T-helper 2 cell treated with Interferon-gamma antibody and Interleukin-4, amounts not matched to agents 5 μg/mL and 100 μg/mL, for 36 hours (primary cell): ENCODE results near the gene CUX1.
A peak's percentile ranks its signal among the peaks of the same experiment; 100 is the strongest.
"Not testable (repeated sequence)": the region's sequence is repeated elsewhere in the genome, so short reads cannot be mapped to it uniquely, and the experiment has no call there.

Experiments
- DNase-seq: peaks from one replicate; pipeline ENCODE4 v3.0.0; 2021; ENCODE audit warnings: low spot score
- H3K27ac Mint-ChIP-seq: one replicate; pipeline ENCODE4 v1.8.0; 2021; ENCODE audit warnings: mild to moderate bottlenecking, mixed read lengths
- H3K27me3 Mint-ChIP-seq: one replicate; pipeline ENCODE4 v1.8.0; 2021; ENCODE audit warnings: low read depth, mixed read lengths
- H3K36me3 Mint-ChIP-seq: one replicate; pipeline ENCODE4 v1.8.0; 2021; ENCODE audit warnings: low read depth, mixed read lengths
- H3K4me1 Mint-ChIP-seq: one replicate; pipeline ENCODE4 v1.8.0; 2021; ENCODE audit warnings: low read depth, mixed read lengths
- H3K4me3 Mint-ChIP-seq: one replicate; pipeline ENCODE4 v1.8.0; 2022; ENCODE audit warnings: mild to moderate bottlenecking, moderate library complexity, mixed read lengths
- H3K9me3 Mint-ChIP-seq: one replicate; pipeline ENCODE4 v1.8.0; 2021; ENCODE audit warnings: mixed read lengths

CUX1 gene

GRCh38 chr7:101845974-101846373 lies 28.5 kb downstream of the CUX1 start:
- no peak overlapping the region for H3K27ac Mint-ChIP-seq

GRCh38 chr7:101846800-101847538 lies 29.5 kb downstream of the CUX1 start:
- no peak overlapping the region for H3K4me3 Mint-ChIP-seq
- no peak overlapping the region for H3K27ac Mint-ChIP-seq
- DNase-seq = no peak
- H3K36me3 Mint-ChIP-seq = peaks cover 2% of the 10 kb centered on the region
- H3K4me1 Mint-ChIP-seq = peaks cover 6% of the 10 kb centered on the region
- H3K9me3 Mint-ChIP-seq = peaks cover 3% of the 10 kb centered on the region
- no peaks in the 10 kb centered on the region for H3K27me3 Mint-ChIP-seq

More at GRCh38 chr7:101845974-101846373, 28.5 kb downstream of the CUX1 start:
- H3K4me1 Mint-ChIP-seq = peaks cover 6% of the 10 kb centered on the region
- no peak overlapping the region for H3K4me3 Mint-ChIP-seq
- DNase-seq = no peak
- peaks cover 2% of the 10 kb centered on the region for H3K36me3 Mint-ChIP-seq
- no peaks in the 10 kb centered on the region for H3K27me3 Mint-ChIP-seq
- peaks cover 3% of the 10 kb centered on the region for H3K9me3 Mint-ChIP-seq

DNA sequence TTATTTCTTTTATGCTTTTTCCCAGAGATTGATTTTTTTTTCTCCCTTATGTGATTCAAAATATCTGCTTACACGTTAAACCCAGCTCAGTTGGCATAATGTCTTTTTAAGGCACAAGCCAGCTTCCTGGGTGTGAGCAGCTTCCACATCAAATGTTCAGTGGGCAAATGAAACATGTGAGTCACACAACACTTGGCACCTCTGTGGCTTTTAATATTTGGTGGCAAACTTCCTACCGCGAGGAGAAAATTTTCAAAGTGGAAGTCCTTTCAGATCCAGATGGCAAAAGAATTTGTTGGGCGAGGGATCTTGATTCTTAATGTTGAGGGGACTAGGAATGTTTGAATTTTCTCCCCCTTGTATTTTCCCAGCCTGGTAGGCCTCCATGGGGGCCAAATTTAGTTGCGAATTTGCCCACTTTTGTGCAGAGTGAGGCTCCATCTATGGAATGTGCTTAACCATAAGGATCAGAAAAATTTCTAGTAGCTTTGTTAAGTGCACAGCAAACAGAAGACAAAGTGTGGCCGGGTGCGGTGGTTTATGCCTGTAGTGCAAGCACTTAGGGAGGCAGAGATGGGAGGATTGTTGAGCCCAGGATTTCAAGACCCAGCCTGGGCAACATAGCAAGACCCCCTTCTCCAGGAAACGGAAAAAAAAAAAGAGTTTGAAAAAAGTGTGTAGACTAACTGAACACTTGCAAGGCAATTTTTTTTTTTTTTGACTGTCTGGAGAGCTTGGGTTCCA lies 31.0 kb downstream of the CUX1 start:
- Mint-ChIP-seq H3K4me3 (no peak overlapping the region), H3K9me3 (peaks cover 3% of the 10 kb centered on the region), H3K27ac (no peak overlapping the region), H3K4me1 (peaks cover 3% of the 10 kb centered on the region), H3K27me3 (no peaks in the 10 kb centered on the region), H3K36me3 (peaks cover 2% of the 10 kb centered on the region)
- no peak for DNase-seq

DNA sequence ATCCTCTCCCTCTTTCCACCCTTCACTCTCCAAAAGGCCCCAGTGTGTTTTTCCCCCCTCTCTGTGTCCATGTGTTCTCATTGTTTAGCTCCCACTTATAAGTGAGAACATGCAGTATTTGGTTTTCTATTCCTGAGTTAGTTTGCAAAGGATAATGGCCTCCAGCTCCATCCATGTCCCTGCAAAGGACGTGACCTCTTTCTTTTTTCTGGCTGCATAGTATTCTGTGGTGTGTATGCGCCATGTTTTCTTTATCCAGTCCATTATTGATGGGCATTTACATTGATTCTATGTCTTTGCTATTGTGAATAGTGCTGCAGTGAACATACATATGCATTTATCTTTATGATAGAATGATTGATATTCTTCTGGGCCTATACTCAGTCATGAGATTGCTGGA lies 31.9 kb downstream of the CUX1 start:
- not testable (repeated sequence) for H3K27me3 Mint-ChIP-seq

GRCh38 chr7:101852364-101852763 lies 34.9 kb downstream of the CUX1 start:
- H3K4me1 Mint-ChIP-seq = peaks cover 26% of the 10 kb centered on the region
- H3K27ac Mint-ChIP-seq, DNase-seq, H3K36me3 Mint-ChIP-seq, H3K27me3 Mint-ChIP-seq, H3K9me3 Mint-ChIP-seq, H3K4me3 Mint-ChIP-seq: not testable (repeated sequence)

More for the DNA sequence above, 31.9 kb downstream of the CUX1 start:
- H3K27ac Mint-ChIP-seq, H3K9me3 Mint-ChIP-seq, DNase-seq, H3K36me3 Mint-ChIP-seq, H3K4me3 Mint-ChIP-seq, H3K4me1 Mint-ChIP-seq: not testable (repeated sequence)

GRCh38 chr7:101853684-101854083 lies 36.3 kb downstream of the CUX1 start:
- Mint-ChIP-seq H3K27ac (no peak overlapping the region), H3K36me3 (peaks cover 2% of the 10 kb centered on the region), H3K4me3 (no peak overlapping the region), H3K27me3 (no peaks in the 10 kb centered on the region), H3K9me3 (peaks cover 3% of the 10 kb centered on the region), H3K4me1 (peaks cover 23% of the 10 kb centered on the region)
- DNase-seq = no peak

DNA sequence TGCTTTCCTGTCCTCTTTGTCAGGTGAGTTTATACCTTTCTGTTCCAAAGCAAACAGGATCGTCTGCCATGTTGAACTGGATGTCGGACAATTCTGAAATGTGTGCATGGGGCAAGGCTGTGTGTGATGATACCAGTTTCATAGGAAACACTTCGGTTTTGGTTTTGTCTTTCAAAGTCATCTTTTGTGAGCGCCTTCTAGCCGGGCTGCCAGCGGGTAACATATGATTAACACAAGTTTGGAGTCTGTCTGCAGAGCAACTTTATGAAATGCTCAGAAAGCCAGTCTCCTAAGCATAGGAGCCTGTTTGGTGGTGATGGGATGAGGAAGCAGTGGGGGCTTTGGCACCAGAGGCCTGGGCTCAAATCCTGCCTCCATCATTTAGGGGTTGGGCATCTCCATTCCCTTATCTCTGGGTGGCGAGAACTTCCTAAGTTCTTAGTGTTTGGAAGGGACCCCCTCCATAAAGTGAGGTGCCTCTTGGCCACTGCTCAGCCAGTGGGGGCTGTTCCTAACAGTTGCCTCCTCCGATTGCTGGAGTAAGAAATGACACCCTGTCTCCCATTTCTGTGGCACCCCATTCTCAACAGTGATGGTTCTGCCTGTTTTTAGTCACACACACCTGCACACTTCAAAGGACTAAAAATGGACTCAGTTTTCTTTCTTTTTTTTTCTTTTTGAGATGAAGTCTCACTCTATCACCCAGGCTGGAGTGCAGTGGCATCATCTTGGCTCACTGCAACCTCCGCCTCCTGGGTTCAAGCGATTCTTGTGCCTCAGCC lies 36.8 kb downstream of the CUX1 start:
- Mint-ChIP-seq H3K27ac (no peak overlapping the region), H3K4me3 (no peak overlapping the region), H3K27me3 (no peaks in the 10 kb centered on the region), H3K4me1 (peaks cover 23% of the 10 kb centered on the region), H3K9me3 (peaks cover 1% of the 10 kb centered on the region), H3K36me3 (peaks cover 1% of the 10 kb centered on the region)
- no peak for DNase-seq

DNA sequence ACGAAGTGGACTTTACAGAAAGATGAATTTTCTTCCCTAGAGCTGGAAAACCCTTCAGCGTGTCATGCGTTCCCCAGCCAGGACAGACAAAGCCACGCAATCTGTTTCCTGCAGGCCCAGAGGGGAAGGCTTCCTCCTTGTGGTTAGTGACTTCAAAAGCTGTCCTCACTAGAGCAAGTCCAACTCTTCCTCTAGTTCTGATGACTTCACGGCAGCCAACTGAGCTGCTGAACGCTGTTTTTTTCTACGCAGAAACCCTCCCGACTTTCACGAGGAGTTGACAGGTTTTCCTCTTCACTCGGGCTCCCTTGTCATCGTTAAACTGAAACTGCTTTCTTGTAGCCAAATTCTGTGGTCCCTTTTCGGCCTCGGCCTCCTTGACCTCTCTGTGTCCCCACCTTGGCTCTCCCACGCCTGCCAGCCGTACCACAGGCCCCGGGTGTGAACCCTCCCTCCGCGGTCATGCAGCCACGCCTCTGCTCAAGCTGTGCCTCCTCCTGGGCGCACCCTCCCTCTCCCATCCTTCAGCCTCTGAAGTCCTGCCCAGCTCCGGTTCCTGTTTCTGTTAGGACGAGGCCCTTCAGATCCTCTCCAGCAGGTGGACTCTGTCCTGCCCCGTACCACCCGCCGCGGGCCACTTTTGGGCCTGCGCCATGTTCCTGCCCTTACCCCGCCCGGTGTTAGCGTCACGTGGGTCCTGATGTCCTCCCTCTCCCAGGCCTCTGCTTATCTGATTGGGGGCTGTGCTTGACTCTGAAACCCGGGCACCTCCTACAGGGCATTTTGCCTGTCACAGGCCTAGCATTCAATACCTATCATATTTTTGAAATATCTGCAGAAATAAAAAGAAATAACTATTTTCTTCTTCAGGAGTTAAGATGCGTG lies 39.3 kb downstream of the CUX1 start:
- Mint-ChIP-seq H3K9me3 (no peaks in the 10 kb centered on the region), H3K4me1 (peaks cover 29% of the 10 kb centered on the region)

GRCh38 chr7:101857358-101857811 lies 40.0 kb downstream of the CUX1 start:
- H3K27me3 Mint-ChIP-seq = no peaks in the 10 kb centered on the region
- no peaks in the 10 kb centered on the region for H3K9me3 Mint-ChIP-seq
- peak overlapping the region; percentile 90 for H3K4me3 Mint-ChIP-seq
- DNase-seq = no peak
- H3K4me1 Mint-ChIP-seq = peaks cover 29% of the 10 kb centered on the region
- H3K27ac Mint-ChIP-seq = peak overlapping the region; percentile 97
- no peaks in the 10 kb centered on the region for H3K36me3 Mint-ChIP-seq

More for the DNA sequence above, 39.3 kb downstream of the CUX1 start:
- H3K36me3 Mint-ChIP-seq = no peaks in the 10 kb centered on the region
- no peaks in the 10 kb centered on the region for H3K27me3 Mint-ChIP-seq
- H3K27ac Mint-ChIP-seq = peak overlapping the region; percentile 97
- DNase-seq = peak; percentile 85
- H3K4me3 Mint-ChIP-seq = peak overlapping the region; percentile 90

GRCh38 chr7:101858437-101859385 lies 41.3 kb downstream of the CUX1 start:
- Mint-ChIP-seq H3K9me3 (no peaks in the 10 kb centered on the region), H3K4me3 (peak overlapping the region; percentile 56), H3K27me3 (no peaks in the 10 kb centered on the region), H3K36me3 (no peaks in the 10 kb centered on the region), H3K4me1 (peaks cover 29% of the 10 kb centered on the region), H3K27ac (peak overlapping the region; percentile 31)
- DNase-seq = no peak

GRCh38 chr7:101859411-101860106 lies 42.1 kb downstream of the CUX1 start:
- Mint-ChIP-seq H3K27ac (no peak overlapping the region), H3K4me1 (peaks cover 24% of the 10 kb centered on the region), H3K27me3 (no peaks in the 10 kb centered on the region), H3K9me3 (no peaks in the 10 kb centered on the region), H3K4me3 (no peak overlapping the region), H3K36me3 (no peaks in the 10 kb centered on the region)
- DNase-seq = no peak
